ENCODE results near the gene MBOAT1.

The MBOAT1 gene

GRCh38 chr6:20160541-20161283 lies 51.6 kb downstream of the MBOAT1 start:
- no peak for TF ChIP-seq CTCF (IDR thresholded peaks at IDR 0.05)

GRCh38 chr6:20159781-20160540 lies 52.3 kb downstream of the MBOAT1 start:
- no peak for TF ChIP-seq CTCF (IDR thresholded peaks at IDR 0.05)

GRCh38 chr6:20159098-20159497 lies 53.2 kb downstream of the MBOAT1 start:
- TF ChIP-seq CTCF (IDR thresholded peaks at IDR 0.05) = no peak

GRCh38 chr6:20158676-20159075 lies 53.6 kb downstream of the MBOAT1 start:
- TF ChIP-seq CTCF (IDR thresholded peaks at IDR 0.05) = no peak

- TF ChIP-seq CTCF (IDR thresholded peaks at IDR 0.05) = no peak
Measured at GRCh38 chr6:20156824-20157223, 55.4 kb downstream of the MBOAT1 start.

- no peak for TF ChIP-seq CTCF (IDR thresholded peaks at IDR 0.05)
Measured at GRCh38 chr6:20154753-20155152, 57.5 kb downstream of the MBOAT1 start.

- no peak for TF ChIP-seq CTCF (IDR thresholded peaks at IDR 0.05)
Measured at GRCh38 chr6:20153194-20153593, 59.1 kb downstream of the MBOAT1 start.
